Measurements from ENCODE around the gene ADRB2.
"Not testable (repeated sequence)": the region's sequence is repeated elsewhere in the genome, so short reads cannot be mapped to it uniquely, and the experiment has no call there.

Gene ADRB2

DNA sequence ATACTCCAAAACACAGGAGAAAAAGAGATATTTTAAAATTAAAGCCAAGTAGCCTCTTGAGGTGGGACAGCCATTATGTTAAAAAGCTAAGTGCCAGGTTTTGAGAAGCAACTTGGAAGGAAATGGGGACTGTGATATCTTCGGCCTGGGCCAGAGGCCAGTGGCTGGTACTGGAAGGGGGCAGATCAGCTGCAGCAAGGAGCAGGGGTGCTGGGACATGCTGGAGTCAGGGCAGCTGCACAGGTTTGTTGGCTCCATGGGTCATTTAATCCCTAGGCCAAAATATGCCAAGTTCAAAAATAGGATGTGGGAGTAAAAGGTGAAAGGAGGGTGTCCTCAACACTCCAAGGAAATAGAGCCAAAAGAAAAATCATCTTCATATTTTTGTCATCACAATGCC lies 30.0 kb downstream of the ADRB2 start:
- no peak for DNase-seq

DNA sequence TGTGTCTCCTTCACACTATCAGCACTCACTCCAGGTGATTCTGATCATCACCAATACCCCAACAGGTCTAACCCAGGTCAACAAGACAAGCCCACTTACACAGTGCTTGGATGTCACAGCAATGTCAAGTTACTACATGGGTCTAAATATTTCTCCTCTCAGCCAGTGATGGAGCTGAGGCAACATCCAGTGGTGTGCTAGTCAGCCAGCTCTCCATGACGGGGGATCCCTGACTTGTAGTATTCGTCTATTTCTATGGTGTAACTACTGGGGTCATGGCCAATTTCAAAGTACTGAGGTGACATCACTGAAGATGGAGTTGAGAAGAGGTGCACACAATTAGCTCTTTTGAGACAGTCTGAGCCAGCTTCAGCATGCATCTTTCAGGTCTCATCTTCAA lies 31.1 kb downstream of the ADRB2 start:
- no peak for DNase-seq

DNA sequence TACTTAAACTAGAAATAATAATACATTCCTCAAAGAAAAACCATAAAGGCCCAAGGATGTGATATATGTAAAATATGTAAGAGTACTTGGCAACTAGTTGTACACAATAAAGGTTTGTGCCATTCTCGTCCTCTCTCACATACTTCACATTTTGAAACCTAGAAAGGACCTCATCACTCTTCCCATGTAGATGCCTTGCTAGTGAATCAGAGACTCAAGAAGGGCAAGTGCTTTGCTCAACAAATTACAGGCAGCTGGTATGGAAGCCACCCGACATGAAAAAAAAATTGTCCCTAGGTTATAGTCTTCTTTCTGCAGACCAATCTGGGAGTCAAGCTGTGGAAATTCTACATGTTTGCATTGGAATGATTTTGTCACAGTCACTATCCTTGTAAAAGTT lies 31.7 kb downstream of the ADRB2 start:
- no peak for DNase-seq

DNA sequence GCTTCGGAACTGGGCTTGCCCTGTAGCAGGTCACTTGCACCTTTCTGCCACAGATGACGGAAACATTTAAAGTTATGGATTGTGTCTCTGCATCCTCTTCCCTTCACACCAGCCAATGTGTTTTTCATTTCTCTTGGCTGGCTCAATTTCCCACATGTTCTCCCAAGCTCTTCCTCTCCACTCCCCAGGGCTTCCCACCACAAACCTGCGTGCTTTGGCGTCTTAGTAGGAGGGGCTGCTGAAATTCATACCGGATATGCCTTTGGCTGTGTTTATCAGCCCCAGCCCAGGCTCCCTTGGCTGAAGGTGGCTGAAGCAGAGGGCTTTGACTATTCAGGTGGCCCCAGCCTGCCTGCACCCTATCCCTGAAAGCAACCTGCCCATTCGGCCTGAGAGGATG lies 32.1 kb downstream of the ADRB2 start:
- no peak for DNase-seq

DNA sequence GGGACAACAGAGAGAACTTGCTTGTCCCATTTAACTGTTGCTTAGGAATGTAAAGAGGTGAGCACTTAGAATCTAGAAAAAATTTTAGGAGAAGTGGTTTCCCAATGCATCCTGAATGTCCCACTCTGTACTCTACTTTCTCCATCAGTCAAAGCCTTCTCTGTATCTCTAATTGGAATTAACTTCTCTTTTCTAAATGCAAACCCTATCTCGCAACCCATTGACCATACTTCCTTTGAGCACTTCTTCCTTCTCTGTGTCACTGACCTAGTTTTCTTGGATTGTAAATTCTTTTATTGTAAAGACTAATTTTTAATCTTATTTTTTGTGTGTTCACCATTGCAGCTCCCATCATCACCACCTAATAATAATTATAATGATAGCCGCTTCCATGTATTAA lies 33.3 kb downstream of the ADRB2 start:
- DNase-seq = no peak

DNA sequence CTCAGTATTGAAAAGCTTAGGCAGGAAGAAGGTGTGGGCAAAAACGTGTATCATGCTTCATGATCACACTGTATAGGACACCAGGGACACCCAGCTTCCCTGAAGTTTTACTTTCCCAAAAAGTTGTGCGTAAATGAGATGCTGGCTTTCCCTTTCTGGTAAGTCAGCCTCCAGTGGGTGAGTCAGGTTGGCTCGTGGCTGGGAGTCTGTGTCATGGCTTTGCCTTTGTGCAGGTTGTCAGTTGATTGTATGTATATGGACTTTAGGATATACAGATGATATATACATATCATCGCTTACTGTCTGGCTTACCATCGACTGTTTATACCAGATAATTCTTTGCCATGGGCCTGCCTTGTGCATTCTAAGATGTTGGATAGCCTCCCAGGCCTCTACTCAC lies 34.2 kb downstream of the ADRB2 start:
- DNase-seq = no peak

DNA sequence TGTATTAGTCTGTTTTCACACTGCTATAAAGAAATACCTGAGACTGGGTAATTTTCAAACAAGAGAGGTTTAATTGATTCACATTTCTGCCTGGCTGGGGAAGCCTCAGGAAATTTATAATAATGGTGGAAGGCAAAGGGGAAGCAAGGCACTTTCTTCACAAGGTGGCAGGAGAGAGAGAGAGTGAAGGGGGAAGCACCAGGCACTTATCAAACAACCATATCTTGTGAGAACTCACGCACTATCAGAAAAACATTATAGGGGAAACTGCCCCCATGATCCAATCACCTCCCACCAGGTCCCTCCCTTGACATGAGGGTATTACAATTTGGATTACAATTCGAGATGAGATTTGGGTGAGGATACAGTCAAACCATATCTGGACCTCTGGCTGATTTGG lies 34.7 kb downstream of the ADRB2 start:
- DNase-seq = no peak

DNA sequence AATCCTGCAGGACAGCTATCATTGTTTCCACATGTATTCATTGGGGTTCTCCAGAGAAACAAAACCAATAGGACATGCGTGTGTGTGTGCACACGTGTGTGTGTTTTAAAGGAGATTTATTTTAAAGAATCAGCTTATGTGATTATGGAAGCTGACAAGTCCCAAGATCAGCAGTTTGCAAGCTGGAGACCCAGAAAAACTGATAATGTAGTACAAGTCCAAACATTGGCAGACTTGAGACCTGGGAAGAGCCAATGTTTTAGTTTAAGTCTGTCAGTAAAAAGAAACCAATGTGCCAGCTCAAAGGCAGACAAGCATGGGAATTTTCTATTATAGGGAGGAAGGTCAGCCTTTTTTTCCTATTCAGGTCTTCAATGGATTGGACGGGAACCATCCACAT lies 35.3 kb downstream of the ADRB2 start:
- DNase-seq = no peak

DNA sequence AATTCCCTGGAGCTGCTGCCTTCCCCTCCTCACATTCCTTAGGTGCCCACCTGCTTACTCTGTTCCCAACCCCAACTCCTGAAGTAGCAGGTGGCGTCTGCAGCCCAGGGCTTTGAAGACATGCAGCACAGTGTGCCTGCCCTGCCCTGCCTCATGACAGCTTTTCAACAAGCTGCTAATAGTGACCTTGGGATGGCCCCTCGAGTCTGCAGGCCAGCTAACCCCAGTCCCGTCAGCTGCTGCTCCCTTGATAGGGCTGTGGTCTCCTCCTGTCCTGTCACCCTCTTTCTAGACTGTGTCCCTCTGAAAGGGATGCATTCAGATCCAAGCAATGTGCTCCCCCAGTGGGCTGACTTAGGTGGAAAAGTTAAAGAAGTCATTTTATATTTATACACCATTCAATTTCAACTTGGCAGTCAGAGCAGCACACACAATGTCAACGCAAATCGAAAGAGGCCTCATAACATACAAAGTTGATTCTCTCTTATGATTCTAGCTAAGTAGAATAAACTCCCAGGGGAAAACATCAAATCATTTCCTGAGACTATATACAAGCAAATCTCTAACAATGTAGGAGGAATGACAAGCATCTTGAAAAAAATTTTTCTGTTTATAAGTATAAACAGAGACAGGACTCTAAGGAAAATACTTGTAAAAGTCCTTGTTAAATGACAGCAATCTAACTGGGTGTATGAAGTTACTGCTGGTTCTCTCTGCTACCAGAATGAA lies 37.9 kb downstream of the ADRB2 start:
- no peak for DNase-seq

DNA sequence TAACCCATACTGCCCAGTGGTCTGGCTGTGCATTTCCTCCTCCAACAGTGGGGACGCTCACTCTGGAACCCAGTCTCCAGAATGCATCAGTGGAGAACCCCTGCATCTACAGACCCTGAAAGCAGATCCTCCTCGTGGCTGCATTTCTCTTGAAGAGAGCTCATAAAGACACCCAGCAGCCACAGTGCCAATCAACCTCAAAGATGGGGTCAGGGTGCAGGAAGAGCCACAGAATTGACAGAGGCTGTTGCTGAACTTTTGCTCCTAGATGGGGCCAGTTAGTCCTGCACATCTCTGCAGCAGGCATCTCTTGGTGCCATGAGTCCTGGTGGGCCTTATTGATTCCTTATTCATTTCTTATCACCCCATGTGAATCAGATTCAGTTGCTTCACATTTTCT lies 39.6 kb downstream of the ADRB2 start:
- DNase-seq = no peak

DNA sequence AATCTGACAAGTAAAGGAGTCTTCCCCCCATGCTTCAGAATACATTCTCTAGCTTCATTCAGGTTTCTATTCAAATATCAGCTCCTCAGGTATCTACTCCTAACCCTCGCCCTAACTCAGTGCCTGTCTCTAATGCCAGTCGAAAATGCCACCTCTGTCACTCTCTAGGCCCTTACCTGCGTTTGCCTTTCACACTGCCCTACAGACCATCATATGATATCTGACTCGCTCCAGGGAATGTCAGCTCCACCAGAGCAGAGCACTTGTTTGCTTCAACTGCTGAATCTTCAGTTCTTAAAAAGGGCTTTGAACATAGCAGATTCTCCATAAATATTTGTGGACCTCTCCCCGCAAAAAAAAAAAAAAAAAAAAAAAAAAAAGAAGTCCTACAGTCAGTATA lies 46.7 kb downstream of the ADRB2 start:
- no peak for DNase-seq

DNA sequence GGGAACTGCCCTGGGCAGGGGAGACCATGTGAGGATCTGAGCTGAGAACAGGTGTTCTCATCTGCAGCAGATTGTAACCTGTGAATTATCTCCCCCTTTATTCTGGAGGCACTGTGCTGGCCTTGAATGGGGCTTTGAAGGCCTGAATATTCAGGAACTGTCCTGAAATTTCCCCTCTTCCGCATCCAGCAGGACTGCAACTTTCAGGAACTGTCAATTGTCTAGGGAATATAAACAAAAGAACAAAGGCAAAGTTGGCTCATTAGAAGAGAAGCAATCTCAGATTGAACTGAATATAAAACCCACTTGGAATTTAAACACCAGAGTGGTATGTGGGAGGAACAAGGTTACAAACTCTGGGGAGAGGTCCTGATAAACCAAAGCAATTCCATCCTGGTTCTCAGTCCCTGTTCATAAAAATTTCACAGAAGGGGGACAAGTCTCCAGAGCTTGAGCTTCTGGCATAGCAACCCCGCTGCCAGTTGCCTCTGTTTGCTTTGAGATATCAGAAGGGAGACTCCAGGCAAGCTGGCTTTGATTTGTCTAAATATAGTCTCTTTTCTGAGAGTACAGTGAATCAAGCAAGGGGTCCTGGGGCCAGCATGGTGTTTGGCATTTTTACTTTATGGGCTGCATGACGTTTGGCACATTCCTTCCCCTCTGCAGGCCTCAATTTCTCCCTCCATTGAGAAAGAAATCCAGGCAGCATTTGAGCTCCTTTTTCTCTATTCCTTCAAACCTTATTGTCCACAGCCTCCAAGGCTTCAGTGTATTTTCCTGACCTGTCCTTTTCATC lies 47.5 kb downstream of the ADRB2 start:
- no peak for DNase-seq

DNA sequence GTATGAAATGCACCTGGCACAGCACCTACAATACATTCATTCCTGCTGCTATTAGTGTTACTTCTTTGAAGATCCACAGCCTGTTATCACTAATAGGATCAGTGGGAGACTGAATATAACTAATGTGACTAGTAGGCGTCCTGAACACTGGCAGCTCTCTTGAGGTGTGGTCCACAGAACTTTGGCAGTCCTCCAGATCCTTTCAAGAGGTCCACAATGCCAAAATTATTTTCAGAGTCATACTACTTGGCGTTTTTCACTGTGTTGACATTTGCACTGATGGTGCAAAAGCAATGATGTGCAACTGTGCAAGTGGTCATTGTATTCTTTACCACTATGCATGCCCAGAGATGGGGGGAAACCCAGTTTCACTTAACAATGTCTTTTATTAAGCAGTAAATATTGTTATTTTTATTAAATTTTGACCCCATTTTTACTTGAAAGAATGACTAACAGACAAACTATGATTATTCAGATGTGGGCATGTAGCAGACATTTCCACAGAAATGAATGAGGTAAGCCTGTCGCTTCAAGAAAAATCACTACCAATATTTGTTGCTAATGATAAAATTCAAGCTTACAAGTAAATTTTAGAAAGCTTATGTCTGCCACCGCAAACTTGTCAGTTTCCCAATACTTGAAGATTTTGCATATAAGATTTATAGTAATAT lies 48.9 kb downstream of the ADRB2 start:
- no peak for DNase-seq

DNA sequence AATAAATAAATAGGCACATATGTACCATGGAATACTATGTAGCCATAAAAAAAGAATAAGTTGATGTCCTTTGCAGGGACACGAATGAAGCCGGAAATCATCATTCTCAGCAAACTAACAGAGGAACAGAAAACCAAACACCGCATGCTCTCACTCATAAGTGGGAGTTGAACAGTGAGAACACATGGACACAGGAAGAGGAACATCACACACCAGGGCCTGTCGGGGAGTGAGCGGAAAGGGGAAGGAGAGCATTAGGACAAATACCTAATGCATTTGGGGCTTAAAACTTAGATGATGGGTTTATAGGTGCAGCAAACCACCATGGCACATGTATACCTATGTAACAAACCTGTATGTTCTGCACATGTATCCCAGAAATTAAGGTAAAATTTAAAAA lies 51.0 kb downstream of the ADRB2 start:
- not testable (repeated sequence) for DNase-seq
